ENCODE measurements around the gene ATG7. TPM values are rescaled to one million over a fixed set of nuclear protein-coding genes. Genes with fewer than 3 reads are reported as not detected.

The ATG7 gene
- total and polyA plus RNA-seq, 10 of the 15 experiments (the other 5 are each of a cell fraction or from before 2014, with no cell fraction given): 13.5 to 49.5 (median 26.4) TPM

- ATAC-seq (no peak), FAIRE-seq (no peak), DNase-seq (ENCODE audit: low read depth, low spot score) (no peak)
- H3K9ac ChIP-seq (ENCODE audit: control insufficient read depth, insufficient read depth, low read length): no peak overlapping the region
- H3K4me1 ChIP-seq (ENCODE audit: control insufficient read depth, insufficient read depth, low read length): peaks cover 3% of the 10 kb centered on the region; the same call in 1 of the 2 replicates
- RAD21 ChIA-PET (ENCODE audit: unreplicated experiment): no interaction called here
- H3K36me3 ChIP-seq (ENCODE audit: control insufficient read depth in 2 of 2, insufficient read depth in 2 of 2, low read length in 1 of 2): no peaks in the 10 kb centered on the region
- in situ Hi-C loops (cut with MboI) (no loop called here), intact Hi-C loops (cut with micrococcal nuclease; ENCODE audit: unreplicated experiment) (no loop called here)
- H4K20me1 ChIP-seq (ENCODE audit: control insufficient read depth, insufficient read depth): no peaks in the 10 kb centered on the region
- no peak overlapping the region for H2AFZ ChIP-seq (ENCODE audit: control insufficient read depth, low read depth, low read length)
- TF ChIP-seq FOXK2 (IDR thresholded peaks at IDR 0.05) (no peak), USF1 (IDR thresholded peaks at IDR 0.05; ENCODE audit: borderline replicate concordance, extremely low read length, insufficient read depth, low read depth, low read length) (no peak), HDGF (IDR thresholded peaks at IDR 0.05) (no peak)
- no peaks in the 10 kb centered on the region for H3K79me2 ChIP-seq (ENCODE audit: control insufficient read depth, insufficient read depth, low read length)
- no peaks in the 10 kb centered on the region for H3K9me3 ChIP-seq (replicated peaks; ENCODE audit: control insufficient read depth, insufficient read depth, low read length)
- H3K27ac ChIP-seq (ENCODE audit: control insufficient read depth, insufficient read depth): no peak overlapping the region
- no peaks in the 10 kb centered on the region for H3K27me3 ChIP-seq (replicated peaks in 1 of 2; ENCODE audit: control insufficient read depth in 2 of 2, insufficient read depth in 2 of 2, low read length in 1 of 2)
- CTCF ChIA-PET: interaction anchor here (0.7 to 1.3 kb wide), 2 partner anchors 11 to 81 kb away, joined by 3 read pairs; no protein-coding TSS in a partner anchor
- BruUV-seq (replicated peaks): no TSS peak
- POLR2A ChIA-PET: no interaction called here
- WGBS (ENCODE audit: insufficient coverage, insufficient replicate concordance, low lambda C conversion rate, missing lambda C conversion rate): 65% methylated on average over 6 of the region's 6 CpGs
- H3K4me2 ChIP-seq (ENCODE audit: control insufficient read depth, insufficient read depth): no peak overlapping the region
- SMC1A ChIA-PET (ENCODE audit: uncharacterized antibody, unreplicated experiment): interaction anchor here (0.6 kb wide), 1 partner anchor 461 kb away, joined by 3 read pairs; no protein-coding TSS in a partner anchor
- no peak overlapping the region for H3K4me3 ChIP-seq
These were observed 46.2 kb upstream of the ATG7 start for GRCh38 chr3:11226042-11226370.

GRCh38 chr3:11228041-11228440 lies 44.2 kb upstream of the ATG7 start:
- intact Hi-C loops (cut with micrococcal nuclease; ENCODE audit: unreplicated experiment): no loop called here
- ChIA-PET POLR2A (no interaction called here), RAD21 (ENCODE audit: unreplicated experiment) (no interaction called here), SMC1A (ENCODE audit: uncharacterized antibody, unreplicated experiment) (no interaction called here), CTCF (interaction anchor here (1.7 kb wide), 1 partner anchor 11 kb away, joined by 4 read pairs; no protein-coding TSS in a partner anchor)
- Histone ChIP-seq H3K27ac (ENCODE audit: control insufficient read depth, insufficient read depth) (no peak overlapping the region), H3K36me3 (ENCODE audit: control insufficient read depth in 2 of 2, insufficient read depth in 2 of 2, low read length in 1 of 2) (no peaks in the 10 kb centered on the region), H3K4me2 (ENCODE audit: control insufficient read depth, insufficient read depth) (no peak overlapping the region), H3K9ac (ENCODE audit: control insufficient read depth, insufficient read depth, low read length) (no peak overlapping the region), H4K20me1 (ENCODE audit: control insufficient read depth, insufficient read depth) (no peaks in the 10 kb centered on the region), H3K27me3 (replicated peaks in 1 of 2; ENCODE audit: control insufficient read depth in 2 of 2, insufficient read depth in 2 of 2, low read length in 1 of 2) (no peaks in the 10 kb centered on the region), H3K4me3 (no peak overlapping the region), H3K79me2 (ENCODE audit: control insufficient read depth, insufficient read depth, low read length) (no peaks in the 10 kb centered on the region), H2AFZ (ENCODE audit: control insufficient read depth, low read depth, low read length) (no peak overlapping the region), H3K9me3 (replicated peaks; ENCODE audit: control insufficient read depth, insufficient read depth, low read length) (no peaks in the 10 kb centered on the region), H3K4me1 (ENCODE audit: control insufficient read depth, insufficient read depth, low read length) (peaks cover 3% of the 10 kb centered on the region; the same call in 1 of the 2 replicates)
- no peak for DNase-seq (ENCODE audit: low read depth, low spot score)
- in situ Hi-C loops (cut with MboI): no loop called here
- no TSS peak for BruUV-seq (replicated peaks)
- 50% methylated on average over 4 of the region's 4 CpGs for WGBS (ENCODE audit: insufficient coverage, insufficient replicate concordance, low lambda C conversion rate, missing lambda C conversion rate)
- ATAC-seq: no peak
- TF ChIP-seq ZZZ3 (IDR thresholded peaks at IDR 0.05; ENCODE audit: control insufficient read depth, insufficient read length, low read depth) (no peak), CEBPB (IDR thresholded peaks at IDR 0.05; ENCODE audit: borderline replicate concordance in 1 of 2, low read depth in 2 of 2, low read length in 2 of 2) (no peak), PML (IDR thresholded peaks at IDR 0.05; ENCODE audit: low read length) (no peak), SP1 (IDR thresholded peaks at IDR 0.05; ENCODE audit: low read depth, low read length) (no peak), ZNF24 (IDR thresholded peaks at IDR 0.05) (no peak), NFIC (IDR thresholded peaks at IDR 0.05; ENCODE audit: low read depth, low read length) (no peak), TCF7 (IDR thresholded peaks at IDR 0.05; ENCODE audit: borderline replicate concordance) (no peak), ZNF217 (IDR thresholded peaks at IDR 0.05) (no peak)
- TF ChIP-seq, protein P1, sequence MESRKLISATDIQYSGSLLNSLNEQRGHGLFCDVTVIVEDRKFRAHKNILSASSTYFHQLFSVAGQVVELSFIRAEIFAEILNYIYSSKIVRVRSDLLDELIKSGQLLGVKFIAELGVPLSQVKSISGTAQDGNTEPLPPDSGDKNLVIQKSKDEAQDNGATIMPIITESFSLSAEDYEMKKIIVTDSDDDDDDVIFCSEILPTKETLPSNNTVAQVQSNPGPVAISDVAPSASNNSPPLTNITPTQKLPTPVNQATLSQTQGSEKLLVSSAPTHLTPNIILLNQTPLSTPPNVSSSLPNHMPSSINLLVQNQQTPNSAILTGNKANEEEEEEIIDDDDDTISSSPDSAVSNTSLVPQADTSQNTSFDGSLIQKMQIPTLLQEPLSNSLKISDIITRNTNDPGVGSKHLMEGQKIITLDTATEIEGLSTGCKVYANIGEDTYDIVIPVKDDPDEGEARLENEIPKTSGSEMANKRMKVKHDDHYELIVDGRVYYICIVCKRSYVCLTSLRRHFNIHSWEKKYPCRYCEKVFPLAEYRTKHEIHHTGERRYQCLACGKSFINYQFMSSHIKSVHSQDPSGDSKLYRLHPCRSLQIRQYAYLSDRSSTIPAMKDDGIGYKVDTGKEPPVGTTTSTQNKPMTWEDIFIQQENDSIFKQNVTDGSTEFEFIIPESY (IDR thresholded peaks at IDR 0.05): no peak
- no peak for FAIRE-seq
